ENCODE measurements around the gene REXO5.

DNA sequence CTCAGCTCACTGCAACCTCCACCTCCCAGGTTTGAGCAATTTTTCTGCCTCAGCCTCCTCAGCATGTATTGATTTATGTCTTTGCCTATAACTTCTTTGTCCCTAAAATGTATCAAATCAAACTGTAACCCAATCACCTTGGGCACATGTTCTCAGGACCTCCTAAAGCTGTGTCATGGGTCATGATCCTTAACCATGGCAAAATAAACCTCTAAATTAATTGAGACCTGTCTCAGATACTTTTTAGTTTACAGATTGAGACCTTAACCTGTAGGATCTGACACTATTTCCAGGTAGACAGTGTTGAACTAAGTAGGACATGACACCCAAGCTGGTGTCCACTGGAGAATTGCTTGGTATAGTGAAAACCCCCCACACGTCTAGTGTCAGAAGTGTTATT, 45.2 kb upstream of the REXO5 start:
- TF ChIP-seq RBM34 (IDR thresholded peaks at IDR 0.05; ENCODE audit: borderline replicate concordance, insufficient read depth, low read length) (no peak), HDAC2 (IDR thresholded peaks at IDR 0.05) (no peak), HCFC1 (IDR thresholded peaks at IDR 0.05; ENCODE audit: low read depth, low read length) (no peak), MEF2A (IDR thresholded peaks at IDR 0.05; ENCODE audit: control insufficient read depth, low read depth, low read length) (no peak), HMG20A (CRISPR knock-in tag; conservative IDR thresholded peaks at IDR 0.05) (no peak), MAFK (IDR thresholded peaks at IDR 0.05; ENCODE audit: low read length) (no peak), FOXP1 (CRISPR knock-in tag; IDR thresholded peaks at IDR 0.05) (no peak), TEAD4 (IDR thresholded peaks at IDR 0.05; ENCODE audit: low read length) (no peak), TEAD4 (CRISPR knock-in tag; IDR thresholded peaks at IDR 0.05; ENCODE audit: borderline replicate concordance) (no peak), DNMT1 (IDR thresholded peaks at IDR 0.05) (no peak)
- TF ChIP-seq, protein P1, sequence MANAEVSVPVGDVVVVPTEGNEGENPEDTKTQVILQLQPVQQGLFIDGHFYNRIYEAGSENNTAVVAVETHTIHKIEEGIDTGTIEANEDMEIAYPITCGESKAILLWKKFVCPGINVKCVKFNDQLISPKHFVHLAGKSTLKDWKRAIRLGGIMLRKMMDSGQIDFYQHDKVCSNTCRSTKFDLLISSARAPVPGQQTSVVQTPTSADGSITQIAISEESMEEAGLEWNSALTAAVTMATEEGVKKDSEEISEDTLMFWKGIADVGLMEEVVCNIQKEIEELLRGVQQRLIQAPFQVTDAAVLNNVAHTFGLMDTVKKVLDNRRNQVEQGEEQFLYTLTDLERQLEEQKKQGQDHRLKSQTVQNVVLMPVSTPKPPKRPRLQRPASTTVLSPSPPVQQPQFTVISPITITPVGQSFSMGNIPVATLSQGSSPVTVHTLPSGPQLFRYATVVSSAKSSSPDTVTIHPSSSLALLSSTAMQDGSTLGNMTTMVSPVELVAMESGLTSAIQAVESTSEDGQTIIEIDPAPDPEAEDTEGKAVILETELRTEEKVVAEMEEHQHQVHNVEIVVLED (CRISPR knock-in tag; IDR thresholded peaks at IDR 0.05), result no peak
- TF ChIP-seq, protein P2, sequence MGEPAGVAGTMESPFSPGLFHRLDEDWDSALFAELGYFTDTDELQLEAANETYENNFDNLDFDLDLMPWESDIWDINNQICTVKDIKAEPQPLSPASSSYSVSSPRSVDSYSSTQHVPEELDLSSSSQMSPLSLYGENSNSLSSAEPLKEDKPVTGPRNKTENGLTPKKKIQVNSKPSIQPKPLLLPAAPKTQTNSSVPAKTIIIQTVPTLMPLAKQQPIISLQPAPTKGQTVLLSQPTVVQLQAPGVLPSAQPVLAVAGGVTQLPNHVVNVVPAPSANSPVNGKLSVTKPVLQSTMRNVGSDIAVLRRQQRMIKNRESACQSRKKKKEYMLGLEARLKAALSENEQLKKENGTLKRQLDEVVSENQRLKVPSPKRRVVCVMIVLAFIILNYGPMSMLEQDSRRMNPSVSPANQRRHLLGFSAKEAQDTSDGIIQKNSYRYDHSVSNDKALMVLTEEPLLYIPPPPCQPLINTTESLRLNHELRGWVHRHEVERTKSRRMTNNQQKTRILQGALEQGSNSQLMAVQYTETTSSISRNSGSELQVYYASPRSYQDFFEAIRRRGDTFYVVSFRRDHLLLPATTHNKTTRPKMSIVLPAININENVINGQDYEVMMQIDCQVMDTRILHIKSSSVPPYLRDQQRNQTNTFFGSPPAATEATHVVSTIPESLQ (CRISPR knock-in tag; IDR thresholded peaks at IDR 0.05), result no peak
- TF ChIP-seq, protein P3, sequence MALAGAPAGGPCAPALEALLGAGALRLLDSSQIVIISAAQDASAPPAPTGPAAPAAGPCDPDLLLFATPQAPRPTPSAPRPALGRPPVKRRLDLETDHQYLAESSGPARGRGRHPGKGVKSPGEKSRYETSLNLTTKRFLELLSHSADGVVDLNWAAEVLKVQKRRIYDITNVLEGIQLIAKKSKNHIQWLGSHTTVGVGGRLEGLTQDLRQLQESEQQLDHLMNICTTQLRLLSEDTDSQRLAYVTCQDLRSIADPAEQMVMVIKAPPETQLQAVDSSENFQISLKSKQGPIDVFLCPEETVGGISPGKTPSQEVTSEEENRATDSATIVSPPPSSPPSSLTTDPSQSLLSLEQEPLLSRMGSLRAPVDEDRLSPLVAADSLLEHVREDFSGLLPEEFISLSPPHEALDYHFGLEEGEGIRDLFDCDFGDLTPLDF (CRISPR knock-in tag; IDR thresholded peaks at IDR 0.05), result no peak
- TF ChIP-seq, protein P4, sequence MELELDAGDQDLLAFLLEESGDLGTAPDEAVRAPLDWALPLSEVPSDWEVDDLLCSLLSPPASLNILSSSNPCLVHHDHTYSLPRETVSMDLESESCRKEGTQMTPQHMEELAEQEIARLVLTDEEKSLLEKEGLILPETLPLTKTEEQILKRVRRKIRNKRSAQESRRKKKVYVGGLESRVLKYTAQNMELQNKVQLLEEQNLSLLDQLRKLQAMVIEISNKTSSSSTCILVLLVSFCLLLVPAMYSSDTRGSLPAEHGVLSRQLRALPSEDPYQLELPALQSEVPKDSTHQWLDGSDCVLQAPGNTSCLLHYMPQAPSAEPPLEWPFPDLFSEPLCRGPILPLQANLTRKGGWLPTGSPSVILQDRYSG (tag; conservative IDR thresholded peaks at IDR 0.05; ENCODE audit: low read depth), result no peak
